HCT116 (cell line): ENCODE data around the gene PDIA2.

Experiments
- CBX3 ChIP-seq: IDR thresholded peaks from 2 replicates; pipeline ENCODE4 v1.6.1; 2012; ENCODE audit warnings: low read depth
- POLR2A ChIP-seq: IDR thresholded peaks from 2 replicates; pipeline ENCODE4 v1.7.0; 2011; ENCODE audit warnings: borderline replicate concordance; ENCODE audit not compliant: insufficient read depth, insufficient read length; ENCODE audit errors: extremely low read depth
- SRF ChIP-seq: IDR thresholded peaks from 2 replicates; pipeline ENCODE4 v1.6.1; 2012; ENCODE audit warnings: low read depth
- TF ChIP-seq, protein P1 (sequence below), 3 experiments: fragments of 200-600 bp in 1 of 3; sonication (generic) in 1 of 3; IDR thresholded peaks in 2 of 3; conservative IDR thresholded peaks in 1 of 3; 2 replicates each; pipeline ENCODE4 v1.5.1; 2012 to 2017; ENCODE audit warnings: low read depth in 2 of 3, low read length in 2 of 3, antibody characterized with exemption in 1 of 3, borderline replicate concordance in 1 of 3, control low read depth in 1 of 3, mild to moderate bottlenecking in 1 of 3, mixed read lengths in 1 of 3, mixed run types in 1 of 3, moderate library complexity in 1 of 3; ENCODE audit not compliant: insufficient read depth in 1 of 3
- TF ChIP-seq, protein P2 (sequence below): IDR thresholded peaks from 2 replicates; pipeline ENCODE4 v1.6.1; 2012

DNA sequence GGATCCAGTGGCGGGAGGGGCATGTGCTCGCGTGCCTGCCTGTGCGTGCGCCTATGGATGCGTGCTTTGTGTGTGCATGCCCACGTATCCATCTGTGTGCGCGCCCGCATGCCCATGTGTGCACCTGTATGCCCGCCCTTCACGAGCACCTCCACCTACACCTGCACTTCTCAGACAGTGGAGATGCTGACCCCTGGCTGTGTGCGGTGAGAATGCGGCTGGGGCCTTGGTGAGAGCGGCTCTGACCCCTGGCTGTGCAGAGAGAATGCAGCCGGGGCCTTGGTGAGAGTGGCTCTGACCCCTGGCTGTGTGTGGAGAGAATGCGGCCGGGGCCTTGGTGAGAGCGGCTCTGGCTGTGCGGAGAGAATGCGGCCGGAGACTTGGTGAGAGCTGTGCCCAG, 35.7 kb downstream of the PDIA2 start:
- TF ChIP-seq SRF (no peak), CBX3 (no peak), POLR2A (no peak)
- TF ChIP-seq, protein P1, sequence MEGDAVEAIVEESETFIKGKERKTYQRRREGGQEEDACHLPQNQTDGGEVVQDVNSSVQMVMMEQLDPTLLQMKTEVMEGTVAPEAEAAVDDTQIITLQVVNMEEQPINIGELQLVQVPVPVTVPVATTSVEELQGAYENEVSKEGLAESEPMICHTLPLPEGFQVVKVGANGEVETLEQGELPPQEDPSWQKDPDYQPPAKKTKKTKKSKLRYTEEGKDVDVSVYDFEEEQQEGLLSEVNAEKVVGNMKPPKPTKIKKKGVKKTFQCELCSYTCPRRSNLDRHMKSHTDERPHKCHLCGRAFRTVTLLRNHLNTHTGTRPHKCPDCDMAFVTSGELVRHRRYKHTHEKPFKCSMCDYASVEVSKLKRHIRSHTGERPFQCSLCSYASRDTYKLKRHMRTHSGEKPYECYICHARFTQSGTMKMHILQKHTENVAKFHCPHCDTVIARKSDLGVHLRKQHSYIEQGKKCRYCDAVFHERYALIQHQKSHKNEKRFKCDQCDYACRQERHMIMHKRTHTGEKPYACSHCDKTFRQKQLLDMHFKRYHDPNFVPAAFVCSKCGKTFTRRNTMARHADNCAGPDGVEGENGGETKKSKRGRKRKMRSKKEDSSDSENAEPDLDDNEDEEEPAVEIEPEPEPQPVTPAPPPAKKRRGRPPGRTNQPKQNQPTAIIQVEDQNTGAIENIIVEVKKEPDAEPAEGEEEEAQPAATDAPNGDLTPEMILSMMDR (IDR thresholded peaks at IDR 0.05 in 2 of 3, conservative IDR thresholded peaks at IDR 0.05 in 1 of 3; ENCODE audit: borderline replicate concordance in 1 of 3, insufficient read depth in 1 of 3, low read depth in 2 of 3, low read length in 2 of 3), result peak in 2 of 3 experiments; percentile 32 to 39; a peak in 3 of 6 replicates
- TF ChIP-seq, protein P2, sequence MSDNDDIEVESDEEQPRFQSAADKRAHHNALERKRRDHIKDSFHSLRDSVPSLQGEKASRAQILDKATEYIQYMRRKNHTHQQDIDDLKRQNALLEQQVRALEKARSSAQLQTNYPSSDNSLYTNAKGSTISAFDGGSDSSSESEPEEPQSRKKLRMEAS, result no peak
